Fibroblast of skin of right biceps (primary cell): Measurements from ENCODE around the gene RNF187.

Experiments
- DNase-seq: peaks from one replicate; pipeline ENCODE4 v3.0.0-alpha.2; 2013

RNF187 gene

DNA sequence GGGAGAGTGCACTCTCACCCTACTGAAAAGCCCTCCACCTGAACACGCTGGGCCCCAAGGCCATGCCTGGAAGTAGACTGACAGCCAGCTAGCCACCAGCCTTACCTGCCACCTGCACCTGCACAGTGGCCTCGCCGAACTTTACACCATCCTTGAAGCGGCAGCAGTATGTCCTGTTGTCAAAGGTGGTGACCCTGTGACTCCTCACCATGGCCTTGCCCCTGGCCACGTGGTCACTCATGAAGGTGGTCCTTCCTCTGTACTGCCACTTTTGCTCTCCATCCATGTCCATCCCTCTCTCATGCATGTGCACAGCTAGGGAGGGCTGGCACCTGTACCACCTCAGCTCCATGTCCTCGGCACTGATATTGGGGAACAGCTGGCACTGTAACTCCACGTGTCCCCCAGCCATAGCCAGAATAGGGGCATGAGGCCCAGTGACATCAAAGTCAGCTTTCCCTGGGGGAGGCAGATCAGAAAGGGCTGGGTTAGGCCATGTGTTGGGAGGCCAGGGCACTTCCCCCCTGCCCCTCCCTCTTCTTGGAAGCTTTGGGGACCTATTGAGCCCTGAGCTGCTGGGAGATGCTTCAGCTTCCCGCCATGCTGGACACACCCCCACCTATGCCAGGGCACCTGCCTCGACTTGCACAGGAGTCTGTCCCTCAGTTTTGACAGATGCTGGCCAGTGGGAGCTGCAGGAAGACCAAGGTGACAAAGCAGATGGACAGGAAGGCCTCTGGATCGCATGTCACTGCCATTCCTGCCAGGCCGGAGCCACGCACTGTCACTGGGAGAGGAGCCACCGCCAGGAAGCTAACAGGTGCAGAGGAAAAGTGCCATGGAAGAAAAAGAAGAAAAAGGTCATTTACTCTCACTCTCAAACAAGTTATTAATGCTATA lies 24.6 kb downstream of the RNF187 start:
- DNase-seq: no peak

DNA sequence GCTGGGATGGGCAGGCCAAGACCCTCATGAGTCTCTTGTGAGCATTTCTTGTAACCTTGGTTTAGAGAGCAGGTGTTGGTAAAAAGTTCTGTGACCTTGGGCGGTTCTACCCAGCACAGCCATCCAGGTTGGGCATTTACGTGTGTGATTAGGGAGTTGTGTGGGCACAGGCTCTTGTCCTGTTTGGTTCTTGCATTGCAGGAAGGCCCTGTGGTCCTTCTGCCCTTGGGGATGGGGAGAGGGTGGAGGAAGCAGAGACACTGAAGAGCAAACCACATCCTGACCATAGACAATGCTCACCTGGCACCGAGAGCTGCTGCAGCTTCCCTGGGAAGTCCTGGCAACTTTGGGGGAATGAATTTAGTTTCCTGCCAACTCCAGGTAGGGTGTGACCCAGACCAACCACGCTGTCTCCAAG lies 25.6 kb downstream of the RNF187 start:
- no peak for DNase-seq

DNA sequence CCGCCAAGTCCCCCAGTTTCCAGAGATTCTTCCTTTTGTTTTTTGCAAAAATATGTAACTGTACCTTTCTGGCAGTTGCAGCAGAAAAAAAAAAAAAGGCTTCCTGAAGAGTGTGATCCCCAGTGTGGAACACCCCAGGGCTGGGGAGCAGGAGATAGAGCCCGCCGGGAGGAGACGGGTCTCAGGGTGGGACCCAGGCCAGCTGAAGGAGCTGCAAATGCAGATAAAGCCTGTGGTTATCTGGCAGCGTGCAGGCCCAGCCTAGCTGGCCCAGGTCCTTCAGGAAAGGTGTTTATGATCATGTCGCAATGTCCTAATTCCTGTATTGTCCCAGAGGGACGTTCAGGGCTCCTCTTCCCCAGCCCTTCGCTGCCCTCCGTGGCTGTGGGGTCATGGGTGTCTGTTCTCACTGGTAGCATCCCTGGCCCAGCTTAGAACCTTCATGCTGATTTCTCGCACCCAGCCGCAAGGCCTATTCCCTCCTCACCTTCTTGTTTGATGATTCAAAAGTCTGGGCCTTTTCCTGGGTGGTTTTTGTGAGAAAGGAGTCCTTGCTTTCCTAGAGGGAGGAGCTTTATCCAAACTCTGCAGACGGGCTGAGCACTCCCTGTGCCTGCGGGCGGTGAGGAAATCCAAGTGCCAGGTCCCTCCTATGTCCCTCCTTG lies 26.2 kb downstream of the RNF187 start:
- DNase-seq: no peak

DNA sequence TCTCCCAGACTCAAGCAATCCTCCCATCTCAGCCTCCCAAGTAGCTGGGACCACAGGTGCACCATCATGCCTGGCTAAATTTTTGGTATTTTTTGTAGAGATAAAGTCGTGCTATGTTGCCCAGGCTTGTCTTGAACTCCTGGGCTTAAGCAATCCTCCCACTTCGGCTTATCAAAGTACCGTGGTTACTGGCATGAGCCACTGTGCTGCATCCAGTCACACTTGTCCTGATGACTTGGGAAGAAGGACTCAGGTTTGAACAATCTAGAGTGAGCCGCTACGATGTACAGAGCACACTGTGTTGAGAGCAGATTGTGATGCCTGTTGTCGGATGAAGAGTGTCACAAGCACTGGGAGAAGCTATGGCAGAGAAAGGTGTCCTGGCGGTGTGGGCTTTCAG lies 27.2 kb downstream of the RNF187 start:
- no peak for DNase-seq

DNA sequence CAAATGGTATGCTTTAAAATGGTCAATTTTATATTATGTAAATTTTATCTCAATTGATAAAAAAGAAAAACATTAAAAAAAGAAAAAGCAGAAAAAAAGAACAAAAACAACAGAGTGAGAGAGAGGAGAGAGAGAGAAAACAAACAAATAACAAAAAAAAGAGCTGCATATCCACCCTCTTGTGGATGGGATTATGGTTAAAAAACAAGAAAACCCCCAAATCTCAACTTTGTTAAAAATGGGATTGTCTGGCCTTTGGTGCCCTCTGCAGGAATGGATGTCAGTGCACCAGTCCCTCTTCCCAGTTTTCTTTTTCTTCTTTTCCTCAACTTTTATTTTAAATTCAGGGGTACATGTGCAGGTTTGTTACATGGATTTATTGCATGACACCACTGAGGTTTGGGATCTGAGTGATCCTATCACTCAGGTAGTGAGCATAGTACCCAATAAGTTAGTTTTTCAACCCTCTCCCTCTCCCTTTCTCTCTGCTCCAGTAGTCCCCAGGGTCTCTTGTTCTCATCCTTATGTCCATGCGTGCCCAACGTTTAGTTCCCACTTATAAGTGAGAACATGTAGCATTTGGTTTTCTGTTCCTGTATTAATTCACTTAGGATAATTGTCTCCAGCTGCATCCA lies 28.1 kb downstream of the RNF187 start:
- peak; percentile 35 for DNase-seq

DNA sequence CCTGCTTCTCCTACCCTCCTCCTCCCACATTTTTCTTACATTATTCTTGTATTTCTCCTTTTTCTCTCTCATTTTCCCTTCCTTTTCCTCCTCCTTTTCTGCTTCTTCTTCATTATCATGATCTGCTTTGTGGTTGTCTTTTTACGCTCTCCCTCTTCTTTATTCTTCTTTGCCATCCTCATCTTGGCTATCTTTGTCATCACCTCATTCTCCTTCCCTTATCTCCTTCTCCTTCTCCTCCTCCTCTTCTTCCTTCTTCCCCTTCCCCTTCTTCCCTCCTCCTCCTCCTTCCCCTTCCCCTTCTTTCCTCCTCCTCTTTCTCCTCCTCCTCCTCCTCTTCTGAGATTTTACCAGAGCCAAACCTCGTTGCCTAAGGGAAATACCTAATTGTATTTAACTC lies 30.5 kb downstream of the RNF187 start:
- DNase-seq: no peak

DNA sequence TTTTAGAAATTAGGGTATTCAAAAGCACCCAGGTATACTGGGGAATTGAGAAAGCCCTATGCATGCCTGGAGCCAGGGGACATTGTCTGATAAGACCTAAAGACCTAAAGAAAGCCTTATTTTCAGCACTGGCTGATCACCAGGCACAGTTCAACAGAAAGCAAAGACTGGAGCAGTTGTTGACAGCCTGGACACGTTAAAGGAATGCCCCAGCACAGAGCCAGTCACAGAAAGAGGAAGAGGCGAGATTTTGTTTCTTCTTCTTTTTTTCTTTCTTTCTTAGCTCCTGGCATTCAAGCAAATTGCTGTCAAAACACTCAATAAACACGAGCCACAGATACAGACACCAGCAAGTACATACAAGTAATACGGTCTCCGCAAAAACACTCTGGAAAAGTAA lies 40.4 kb downstream of the RNF187 start:
- no peak for DNase-seq

DNA sequence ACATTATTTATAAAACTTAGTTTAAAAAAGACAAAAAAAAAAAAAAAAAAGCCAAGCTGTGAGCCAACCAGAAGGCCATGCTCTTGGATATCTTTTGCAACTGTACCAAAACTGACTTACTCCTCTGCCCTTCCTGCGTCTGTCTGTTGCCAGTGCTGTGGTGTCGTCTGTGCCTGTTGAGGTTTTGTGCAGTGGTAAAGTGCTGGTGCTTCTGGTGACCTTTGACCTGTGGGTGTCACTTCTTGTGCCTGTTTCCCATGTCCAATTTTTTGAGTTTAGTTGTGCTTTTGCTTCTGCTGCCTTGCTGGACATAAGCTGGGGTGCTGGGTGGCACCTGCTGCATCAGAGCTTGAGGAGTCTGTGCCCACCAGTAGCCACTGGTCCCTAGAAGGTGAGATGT lies 41.4 kb downstream of the RNF187 start:
- no peak for DNase-seq

DNA sequence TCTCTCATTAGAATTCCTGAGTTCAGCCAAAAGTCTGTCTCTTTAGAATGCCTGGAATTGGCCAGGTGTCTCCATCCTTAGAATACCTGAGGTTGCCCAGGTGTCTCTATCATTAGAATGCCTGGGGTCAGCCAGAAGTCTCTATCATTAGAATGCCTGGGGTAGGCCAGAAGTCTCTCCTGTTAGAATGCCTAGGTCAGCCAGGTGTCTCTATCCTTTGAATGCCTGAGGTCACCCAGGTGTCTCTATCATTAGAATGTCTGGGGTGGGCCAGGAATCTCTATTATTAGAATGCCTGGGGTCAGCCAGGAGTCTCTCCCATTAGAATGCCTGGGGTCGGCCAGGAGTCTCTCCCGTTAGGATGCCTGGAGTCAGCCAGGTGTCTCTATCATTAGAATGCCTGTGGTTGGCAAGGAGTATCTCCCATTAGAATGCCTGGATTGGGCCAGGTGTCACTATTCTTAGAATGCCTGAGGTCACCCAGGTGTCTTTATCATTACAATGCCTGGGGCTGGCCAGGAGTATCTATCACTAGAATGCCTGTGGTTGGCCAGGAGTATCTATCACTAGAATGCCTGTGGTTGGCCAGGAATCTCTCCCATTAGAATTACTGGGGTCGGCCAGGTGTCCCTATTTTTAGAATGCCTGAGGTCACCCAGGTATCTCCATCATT lies 43.0 kb downstream of the RNF187 start:
- DNase-seq: no peak

DNA sequence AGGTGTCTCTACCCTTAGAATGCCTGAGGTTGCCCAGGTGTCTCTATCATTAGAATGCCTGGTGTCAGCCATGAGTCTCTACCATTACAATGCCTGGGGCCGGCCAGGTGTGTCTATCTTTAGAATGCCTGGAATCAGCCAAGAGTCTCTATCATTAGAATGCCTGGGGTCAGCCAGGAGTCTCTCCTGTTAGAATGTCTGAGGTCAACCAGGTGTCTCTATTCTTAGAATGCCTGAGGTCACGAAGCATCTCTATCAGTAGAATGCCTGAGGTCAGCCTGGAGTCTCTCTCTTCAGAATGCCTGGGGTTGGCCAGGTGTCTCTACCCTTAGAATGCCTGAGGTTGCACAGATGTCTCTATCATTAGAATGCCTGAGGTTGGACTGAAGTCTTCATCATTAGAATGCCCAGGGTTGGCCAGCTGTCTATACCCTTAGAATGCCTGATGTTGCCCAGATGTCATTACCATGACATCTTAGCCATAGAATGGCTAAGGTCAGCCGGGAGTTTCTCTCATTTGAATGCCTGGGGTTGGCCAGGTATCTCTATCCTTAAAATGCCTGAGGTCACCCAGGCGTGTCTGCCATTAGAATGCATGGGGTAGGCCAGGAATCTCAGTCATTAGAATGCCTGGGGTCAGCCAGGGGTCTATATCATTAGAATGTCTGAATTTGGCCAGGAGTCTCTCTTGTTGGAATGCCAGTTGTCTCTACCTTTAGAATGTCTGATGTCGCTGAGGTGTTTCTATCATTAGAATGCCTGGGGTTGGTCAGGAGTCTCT lies 44.0 kb downstream of the RNF187 start:
- no peak for DNase-seq

DNA sequence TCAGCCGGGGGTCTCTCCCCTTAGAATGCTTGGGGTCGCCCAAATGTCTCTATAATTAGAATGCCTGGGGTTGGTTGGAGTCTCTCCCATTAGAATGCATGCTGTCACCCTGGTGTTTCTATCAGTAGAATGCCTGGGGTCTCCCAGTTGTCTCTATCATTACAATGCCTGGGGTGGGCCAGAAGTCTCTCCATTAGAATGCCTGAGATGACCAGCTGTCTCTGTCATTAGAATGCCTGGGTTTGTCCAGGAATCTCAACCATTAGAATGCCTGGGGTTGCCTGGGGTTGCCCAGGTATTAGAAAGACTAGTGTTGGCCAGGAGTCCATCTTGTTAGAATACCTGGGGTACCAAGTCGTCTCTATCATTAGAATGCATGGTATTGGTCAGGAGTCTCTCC lies 51.6 kb downstream of the RNF187 start:
- DNase-seq: no peak

DNA sequence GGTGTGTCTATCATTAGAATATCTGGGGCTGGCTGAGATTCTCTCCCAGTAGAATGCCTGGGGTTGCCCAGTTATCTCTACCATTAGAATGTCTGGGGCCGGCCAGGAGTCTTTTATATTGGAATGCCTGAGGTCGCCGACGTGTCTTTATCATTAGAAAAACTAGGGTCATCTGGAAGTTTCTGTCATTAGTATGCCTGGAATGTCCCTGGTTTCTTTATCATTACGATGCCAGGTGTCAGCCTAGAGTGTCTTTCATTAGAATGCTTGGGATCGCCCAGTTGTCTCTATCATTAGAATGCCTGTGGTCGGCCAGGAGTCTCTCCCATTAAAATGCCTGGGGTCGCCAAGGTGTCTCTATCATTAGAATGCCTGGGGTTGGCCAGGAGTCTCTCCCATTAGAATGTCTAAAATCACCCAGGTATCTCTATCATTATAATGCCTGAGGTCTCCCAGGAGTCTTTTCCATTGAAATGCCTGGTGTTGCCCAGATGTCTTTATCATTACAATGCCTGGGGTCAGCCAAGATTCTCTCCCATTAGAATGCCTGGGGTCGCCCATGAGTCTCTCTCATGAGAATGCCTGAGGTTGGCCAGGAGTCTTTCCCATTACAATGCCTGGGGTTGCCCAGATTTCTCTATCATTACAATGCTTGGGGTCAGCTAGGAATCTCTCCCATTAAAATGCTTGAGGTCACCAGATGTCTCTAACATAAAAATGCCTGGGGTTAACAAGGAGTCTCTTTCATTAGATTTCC lies 53.2 kb downstream of the RNF187 start:
- DNase-seq: no peak

DNA sequence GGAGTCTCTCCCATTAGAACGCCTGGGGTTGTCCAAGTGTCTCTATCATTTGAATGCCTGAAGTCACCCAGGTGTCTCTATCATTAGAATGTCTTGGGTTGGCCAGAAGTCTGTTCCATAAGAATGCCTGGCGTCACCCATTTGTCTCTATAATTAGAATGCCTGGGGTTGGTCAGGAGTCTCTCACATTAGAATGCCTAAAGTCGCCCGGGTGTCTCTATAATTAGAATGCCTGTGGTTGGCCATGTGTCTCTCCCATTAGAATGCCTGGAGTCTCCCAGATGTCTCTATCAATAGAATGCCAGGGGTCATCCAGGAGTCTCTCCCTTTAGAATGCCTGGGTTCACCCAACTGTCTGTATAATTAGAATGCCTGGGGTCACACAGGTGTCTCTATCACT lies 54.5 kb downstream of the RNF187 start:
- no peak for DNase-seq

DNA sequence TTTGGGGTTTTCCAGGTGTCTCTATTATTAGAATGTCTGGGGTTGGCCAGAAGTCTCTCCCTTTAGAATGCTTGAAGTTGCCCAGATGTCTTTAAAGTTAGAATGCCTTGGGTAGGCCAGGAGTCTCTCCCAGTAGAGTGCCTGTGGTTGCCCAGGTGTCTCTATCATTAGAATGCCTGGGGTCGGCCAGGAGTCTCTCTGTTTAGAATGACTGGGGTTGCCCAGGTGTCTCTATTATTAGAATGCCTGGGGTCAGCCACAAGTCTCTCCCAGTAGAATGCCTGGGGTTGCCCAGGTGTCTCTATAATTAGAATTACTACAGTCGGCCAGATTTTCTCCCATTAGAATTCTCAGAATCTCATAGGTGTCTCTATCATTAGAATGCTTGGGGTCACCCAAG lies 55.2 kb downstream of the RNF187 start:
- DNase-seq: no peak

DNA sequence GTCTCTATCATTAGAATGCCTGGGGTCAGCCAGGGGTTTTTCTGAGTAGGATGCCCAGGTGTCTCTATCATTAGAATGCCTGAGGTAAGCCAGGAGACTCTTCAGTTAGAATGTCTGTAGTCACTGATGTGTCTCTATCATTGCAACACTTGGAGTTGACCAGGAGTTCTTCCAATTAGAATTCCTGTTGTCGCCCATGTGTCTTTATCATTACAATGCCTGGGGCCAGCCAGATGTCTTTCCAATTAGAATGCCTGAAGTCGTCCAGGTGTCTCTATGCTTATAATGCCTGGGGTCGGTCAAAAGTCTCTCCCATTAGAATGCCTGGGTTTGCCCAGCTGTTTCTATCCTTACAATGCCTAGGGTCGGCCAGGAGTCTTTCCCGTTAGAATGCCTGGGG lies 55.8 kb downstream of the RNF187 start:
- no peak for DNase-seq

DNA sequence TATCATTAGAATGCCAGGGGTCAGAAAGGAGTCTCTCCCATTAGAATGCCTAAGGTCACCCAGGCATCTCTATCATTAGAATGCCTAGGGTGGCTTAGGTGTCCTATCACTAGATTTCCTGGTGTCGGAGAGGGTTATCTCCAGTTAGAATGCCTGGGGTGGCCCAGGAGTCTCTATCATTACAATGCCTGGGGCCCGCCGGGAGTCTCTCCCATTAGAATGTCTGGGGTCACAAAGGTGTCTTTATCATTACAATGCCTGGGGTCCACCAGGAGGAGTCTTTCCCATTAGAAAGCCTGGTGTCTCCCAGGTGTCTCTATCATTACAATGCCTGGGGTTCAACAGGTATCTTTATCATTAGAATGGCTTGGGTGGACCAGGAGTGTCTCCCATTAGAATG lies 56.2 kb downstream of the RNF187 start:
- DNase-seq: no peak

DNA sequence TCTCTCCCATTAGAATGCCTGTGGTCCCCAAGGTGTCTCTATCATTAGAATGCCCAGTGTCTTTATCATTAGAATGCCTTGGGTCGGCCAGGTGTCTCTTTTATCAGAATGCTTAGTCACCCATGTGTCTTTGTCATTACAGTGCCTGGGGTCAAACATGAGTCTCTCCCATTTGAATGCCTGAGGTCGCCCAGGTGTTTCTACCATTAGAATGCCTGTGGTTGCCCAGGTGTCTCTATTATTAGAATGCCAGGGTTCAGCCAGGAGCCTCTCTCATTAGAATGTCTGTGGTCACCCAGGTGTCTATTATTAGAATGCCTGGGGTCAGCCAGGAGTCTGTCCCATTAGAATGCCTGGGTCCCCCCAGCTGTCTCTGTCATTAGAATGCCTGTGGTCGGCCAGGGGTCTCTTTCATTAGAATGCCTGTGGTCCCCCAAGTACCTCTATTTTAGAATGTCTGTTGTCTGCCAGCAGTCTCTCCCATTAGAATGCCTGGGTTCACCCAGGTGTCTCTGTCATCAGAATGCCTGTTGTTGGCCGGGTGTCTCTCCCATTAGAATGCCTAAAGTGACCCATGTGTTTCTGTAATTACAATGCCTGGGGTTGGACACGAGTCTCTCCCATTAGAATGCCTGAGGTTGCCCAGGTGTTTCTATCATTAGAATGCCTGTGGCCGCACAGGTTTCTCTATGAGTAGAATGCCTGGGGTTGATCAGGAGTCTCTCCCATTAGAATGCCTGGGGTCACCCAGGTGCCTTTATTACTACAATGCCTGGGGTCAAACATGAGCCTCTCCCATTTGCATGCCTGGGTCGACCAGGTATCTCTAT lies 57.1 kb downstream of the RNF187 start:
- DNase-seq: no peak

DNA sequence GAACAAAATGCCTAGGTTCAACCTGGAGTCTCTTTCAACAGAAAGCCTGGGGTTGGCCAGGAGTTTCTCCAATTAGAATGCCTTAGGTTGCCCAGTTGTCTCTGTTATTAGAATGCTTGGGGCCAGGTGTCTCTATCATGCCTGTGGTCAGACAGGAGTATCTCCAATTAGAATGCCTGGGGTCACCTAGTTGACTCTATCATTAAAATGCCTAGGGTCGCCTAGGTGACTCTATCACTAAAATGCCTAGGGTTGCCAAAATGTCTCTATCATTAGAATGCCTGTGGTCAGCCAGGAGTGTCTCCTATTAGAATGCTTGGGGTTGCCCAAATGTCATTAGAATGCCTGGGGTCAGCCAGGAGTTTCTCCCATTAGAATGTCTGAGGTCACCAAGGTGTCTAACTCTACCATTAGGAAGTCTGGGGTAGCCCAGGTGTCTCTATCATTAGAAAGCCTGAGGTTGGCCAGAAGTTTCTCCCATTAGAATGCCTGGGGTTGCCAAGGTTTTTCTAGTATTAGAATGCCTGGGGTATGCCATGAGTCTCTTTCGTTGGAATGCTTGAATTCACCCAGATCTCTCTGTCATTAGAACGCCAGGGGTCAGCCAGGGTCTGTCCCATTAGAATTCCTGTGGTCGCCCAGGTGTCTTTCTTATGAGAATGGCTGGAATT lies 57.9 kb downstream of the RNF187 start:
- DNase-seq: no peak
